RPMI7951 (cell line): ENCODE measurements around the gene SLIT2. TPM values are rescaled to one million over a fixed set of nuclear protein-coding genes. Genes with fewer than 3 reads are reported as not detected.

Experiments
- DNase-seq: peaks from one replicate; pipeline ENCODE4 v3.0.0-alpha.2; 2012; ENCODE audit warnings: low read depth
- total RNA-seq: library from RNA; depleted of rRNA; stranded (reverse); fragments of >200 nt; shearing (Covaris generic); gene quantifications from 2 replicates; pipeline ENCODE4 v1.2.3, GENCODE V29; 2014

Gene SLIT2
- total RNA-seq, 1 experiment from 2014 or later: 13.8 TPM

- no peak for DNase-seq
Observed at GRCh38 chr4:20264688-20265087, 13.0 kb downstream of the SLIT2 start.

- no peak for DNase-seq
Observed at GRCh38 chr4:20265726-20266125, 14.0 kb downstream of the SLIT2 start.

- DNase-seq: no peak
Observed at GRCh38 chr4:20266215-20267082, 14.7 kb downstream of the SLIT2 start.

- no peak for DNase-seq
Observed at GRCh38 chr4:20268028-20268427, 16.3 kb downstream of the SLIT2 start.

- no peak for DNase-seq
Observed at GRCh38 chr4:20269320-20269719, 17.6 kb downstream of the SLIT2 start.

GRCh38 chr4:20271950-20272349, 20.2 kb downstream of the SLIT2 start:
- DNase-seq: no peak

GRCh38 chr4:20272411-20272872, 20.7 kb downstream of the SLIT2 start:
- no peak for DNase-seq

- no peak for DNase-seq
Observed at GRCh38 chr4:20273793-20274192, 22.1 kb downstream of the SLIT2 start.

- no peak for DNase-seq
Observed at GRCh38 chr4:20276848-20277247, 25.1 kb downstream of the SLIT2 start.

- DNase-seq: no peak
Observed at GRCh38 chr4:20278195-20278594, 26.5 kb downstream of the SLIT2 start.

- no peak for DNase-seq
Observed at GRCh38 chr4:20279381-20279780, 27.7 kb downstream of the SLIT2 start.

GRCh38 chr4:20281453-20281852, 29.7 kb downstream of the SLIT2 start:
- no peak for DNase-seq

GRCh38 chr4:20283039-20283438, 31.3 kb downstream of the SLIT2 start:
- no peak for DNase-seq

GRCh38 chr4:20284990-20285389, 33.3 kb downstream of the SLIT2 start:
- DNase-seq: no peak

- DNase-seq: no peak
Observed at GRCh38 chr4:20287246-20287645, 35.5 kb downstream of the SLIT2 start.

GRCh38 chr4:20288047-20288650, 36.4 kb downstream of the SLIT2 start:
- DNase-seq: no peak

GRCh38 chr4:20288846-20289512, 37.3 kb downstream of the SLIT2 start:
- DNase-seq: peak; percentile 41

- DNase-seq: no peak
Observed at GRCh38 chr4:20289782-20290181, 38.1 kb downstream of the SLIT2 start.

GRCh38 chr4:20292739-20293138, 41.0 kb downstream of the SLIT2 start:
- DNase-seq: no peak

- DNase-seq: no peak
Observed at GRCh38 chr4:20297261-20297660, 45.6 kb downstream of the SLIT2 start.

- DNase-seq: no peak
Observed at GRCh38 chr4:20297783-20298182, 46.1 kb downstream of the SLIT2 start.

GRCh38 chr4:20298455-20298854, 46.8 kb downstream of the SLIT2 start:
- DNase-seq: no peak

- DNase-seq: no peak
Observed at GRCh38 chr4:20298986-20299385, 47.3 kb downstream of the SLIT2 start.
